Transverse colon (tissue), 4 donors: ENCODE results near the gene LIPK.

Experiments used
- CTCF ChIP-seq, 5 experiments: fragments of 200-600 bp in 3 of 5; fragments of 450-650 bp in 2 of 5; sonication (generic) in 3 of 5; IDR thresholded peaks; 1 replicate in 2 of 5; 2 replicates in 3 of 5; pipeline ENCODE4 v1.5.1; 2016 to 2017; ENCODE audit warnings: antibody characterized with exemption in 5 of 5, inconsistent platforms in 3 of 5, mild to moderate bottlenecking in 2 of 5, moderate library complexity in 1 of 5
- EP300 ChIP-seq: sonication (generic); formaldehyde crosslinking; IDR thresholded peaks from one replicate; pipeline ENCODE4 v1.6.1; 2017; ENCODE audit warnings: antibody characterized with exemption, low read depth
- POLR2A ChIP-seq: fragments of 450-650 bp; IDR thresholded peaks from one replicate; pipeline ENCODE4 v1.6.1; 2016; ENCODE audit warnings: antibody characterized with exemption, mild to moderate bottlenecking, moderate library complexity
- POLR2AphosphoS5 ChIP-seq, 3 donors: sonication (generic); formaldehyde crosslinking; IDR thresholded peaks; one replicate each; pipeline ENCODE4 v1.6.1; 2016; ENCODE audit warnings: antibody characterized with exemption in 3 of 3

- no peak for TF ChIP-seq CTCF (IDR thresholded peaks at IDR 0.05)
- no peak for TF ChIP-seq POLR2A
- TF ChIP-seq EP300 = no peak
- TF ChIP-seq POLR2AphosphoS5 (IDR thresholded peaks at IDR 0.05) = no peak
Observed at GRCh38 chr10:88788924-88789323, 82.9 kb downstream of the LIPK start.
